GM21423 (cell line): Measurements from ENCODE around the gene S1PR5.
"Not testable (repeated sequence)": the region's sequence is repeated elsewhere in the genome, so short reads cannot be mapped to it uniquely, and the experiment has no call there.

Source experiments
- ATAC-seq: cut with Tn5 transposase; IDR thresholded peaks from one replicate; pipeline ENCODE4 v1.9.1; 2021; ENCODE audit warnings: mild to moderate bottlenecking, moderate library complexity; ENCODE audit not compliant: unreplicated experiment

Gene S1PR5, protein sequence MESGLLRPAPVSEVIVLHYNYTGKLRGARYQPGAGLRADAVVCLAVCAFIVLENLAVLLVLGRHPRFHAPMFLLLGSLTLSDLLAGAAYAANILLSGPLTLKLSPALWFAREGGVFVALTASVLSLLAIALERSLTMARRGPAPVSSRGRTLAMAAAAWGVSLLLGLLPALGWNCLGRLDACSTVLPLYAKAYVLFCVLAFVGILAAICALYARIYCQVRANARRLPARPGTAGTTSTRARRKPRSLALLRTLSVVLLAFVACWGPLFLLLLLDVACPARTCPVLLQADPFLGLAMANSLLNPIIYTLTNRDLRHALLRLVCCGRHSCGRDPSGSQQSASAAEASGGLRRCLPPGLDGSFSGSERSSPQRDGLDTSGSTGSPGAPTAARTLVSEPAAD

DNA sequence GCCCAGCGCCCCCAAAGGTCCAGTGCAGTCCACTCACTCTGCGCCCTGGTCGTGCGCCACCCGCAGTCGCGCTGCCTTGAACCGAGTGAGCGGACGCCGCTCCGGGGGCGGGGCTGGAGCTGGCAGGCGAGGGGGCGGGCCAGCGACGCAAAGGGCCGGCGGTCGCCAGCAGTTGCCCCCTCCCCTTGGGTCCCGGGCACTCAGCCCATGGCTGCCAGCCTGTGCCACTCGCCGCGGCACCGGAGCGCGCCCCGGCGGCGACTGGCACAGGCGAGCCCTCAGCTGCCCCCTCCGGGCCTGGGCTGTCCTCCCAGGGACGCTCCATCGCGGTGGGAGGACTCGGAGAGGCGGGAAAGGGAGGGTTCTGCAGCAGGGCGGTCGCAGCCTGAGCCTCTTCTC, at the start of gene S1PR5:
Gene S1PR5, minus strand, starts transcription at position 87 of the 399 bp plus-strand sequence. CDS start 2,436 bp downstream, outside the sequence.
- no peak for ATAC-seq

DNA sequence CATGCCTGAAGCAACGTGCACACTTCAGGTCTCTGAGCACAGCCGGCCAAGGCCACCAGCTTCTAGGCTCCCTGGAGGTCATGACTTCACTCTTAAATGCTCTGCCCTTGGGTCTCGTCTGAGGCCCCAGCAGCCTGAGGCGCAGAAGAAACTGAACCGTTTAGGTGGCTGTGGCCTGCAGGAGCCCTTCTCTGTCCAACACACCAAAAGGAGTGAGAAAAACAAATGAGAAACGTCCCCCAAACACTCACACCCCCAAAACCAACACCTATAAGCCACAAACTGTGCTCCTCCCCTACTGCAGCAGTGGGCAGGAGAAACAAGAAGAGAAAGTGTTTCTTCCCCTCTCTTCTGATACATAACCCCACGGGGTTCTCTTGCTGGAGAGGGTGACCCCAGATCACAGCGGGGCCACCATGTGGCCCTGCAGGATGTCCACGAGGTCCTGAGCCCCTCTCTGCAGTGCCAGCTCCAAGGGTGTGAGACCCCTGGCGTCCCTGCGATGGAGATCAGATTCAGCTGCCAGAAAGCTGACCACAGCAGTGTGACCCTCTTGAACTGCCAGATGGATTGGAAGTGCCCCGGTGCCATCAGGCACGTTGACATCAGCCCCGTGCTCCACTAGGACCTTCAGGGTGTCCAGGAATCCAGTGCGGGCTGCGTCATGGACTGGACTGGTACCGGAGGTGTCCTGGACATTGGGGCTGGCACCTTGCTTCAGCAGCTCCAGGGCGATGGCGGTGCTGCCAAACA, 49.6 kb upstream of the S1PR5 start:
- ATAC-seq: no peak

DNA sequence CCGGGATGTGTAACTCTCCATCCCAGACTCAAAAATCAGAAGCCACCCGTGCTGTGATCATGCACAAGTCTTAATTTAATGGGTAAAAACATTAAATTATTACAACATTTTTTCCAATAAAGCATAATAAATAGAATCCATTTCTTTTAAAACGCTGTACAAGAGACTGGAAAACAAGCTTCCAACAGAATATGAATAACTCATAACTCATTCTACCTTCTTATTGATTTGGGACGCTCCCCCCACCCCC, 49.1 kb upstream of the S1PR5 start:
- no peak for ATAC-seq

DNA sequence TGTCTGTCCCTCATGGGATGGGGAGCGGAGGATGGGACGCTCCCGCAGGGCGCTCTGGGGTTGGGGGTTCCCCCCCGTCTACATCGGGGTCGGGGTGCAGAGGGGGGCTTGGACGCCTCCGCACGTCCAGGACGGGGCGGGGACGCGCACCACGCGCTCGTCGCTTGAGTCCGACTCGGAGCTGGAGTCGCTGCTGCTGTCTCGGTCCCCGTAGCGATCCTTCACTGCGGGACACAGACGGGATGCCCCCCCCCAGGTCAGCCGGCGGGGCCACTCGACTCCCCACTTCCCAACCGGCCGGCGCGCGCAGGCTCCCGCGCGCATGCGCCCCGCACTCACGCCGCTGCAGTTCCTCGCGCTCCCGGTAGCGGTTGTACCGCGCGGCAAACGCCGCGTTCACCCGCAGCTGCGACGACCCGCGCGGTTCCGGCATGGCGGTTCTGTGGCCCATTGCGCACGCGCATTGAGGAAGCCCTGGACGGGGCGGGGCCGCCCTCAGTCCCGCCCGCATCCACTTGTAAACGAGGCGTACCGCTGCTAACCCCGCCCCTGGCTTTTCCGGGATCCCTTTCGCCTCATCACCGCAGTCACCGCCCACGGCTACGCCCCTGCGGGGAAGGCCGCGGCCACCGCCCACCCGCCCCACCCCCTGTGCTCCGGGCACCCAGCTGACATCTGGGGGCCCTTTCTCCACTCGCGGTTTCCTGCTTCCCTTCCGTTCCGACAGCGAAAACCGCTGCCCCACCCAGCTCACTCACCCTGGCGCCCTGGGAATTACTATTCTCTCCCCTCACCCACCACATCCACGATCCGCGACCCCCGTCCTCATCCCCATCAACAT, 48.5 kb upstream of the S1PR5 start, which contains the start of gene KRI1:
Gene KRI1, minus strand, starts transcription at position 444 of the 841 bp plus-strand sequence. Its CDS starts 11 bp downstream, at position 433.
- peak; percentile 42 for ATAC-seq

DNA sequence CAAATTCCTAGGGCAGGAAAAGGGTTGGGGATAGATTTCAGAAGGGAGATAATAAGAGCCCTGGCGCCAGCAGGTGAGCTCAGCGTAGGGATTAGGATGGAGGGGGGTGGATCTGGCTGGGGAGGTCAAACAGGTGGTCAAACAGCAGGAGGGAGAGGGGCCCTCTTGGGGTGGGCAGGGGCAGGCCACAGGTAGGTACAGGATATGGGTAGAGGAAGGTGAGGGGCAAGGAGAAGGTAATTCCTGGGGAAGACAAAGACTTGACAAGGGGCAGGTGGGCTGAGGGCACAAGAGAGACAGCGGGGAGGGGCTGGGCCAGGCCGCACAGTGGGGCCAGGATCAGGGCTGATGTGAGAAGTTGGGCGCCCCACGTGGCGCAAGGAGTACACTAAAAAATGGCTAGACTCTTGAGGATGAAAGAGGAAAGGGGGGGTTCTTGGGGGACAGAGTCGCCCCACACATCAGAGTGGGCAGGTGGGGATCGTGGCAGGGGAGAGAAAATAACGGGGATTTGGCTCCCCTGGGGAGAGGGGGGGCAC, 47.9 kb upstream of the S1PR5 start:
- ATAC-seq: no peak

DNA sequence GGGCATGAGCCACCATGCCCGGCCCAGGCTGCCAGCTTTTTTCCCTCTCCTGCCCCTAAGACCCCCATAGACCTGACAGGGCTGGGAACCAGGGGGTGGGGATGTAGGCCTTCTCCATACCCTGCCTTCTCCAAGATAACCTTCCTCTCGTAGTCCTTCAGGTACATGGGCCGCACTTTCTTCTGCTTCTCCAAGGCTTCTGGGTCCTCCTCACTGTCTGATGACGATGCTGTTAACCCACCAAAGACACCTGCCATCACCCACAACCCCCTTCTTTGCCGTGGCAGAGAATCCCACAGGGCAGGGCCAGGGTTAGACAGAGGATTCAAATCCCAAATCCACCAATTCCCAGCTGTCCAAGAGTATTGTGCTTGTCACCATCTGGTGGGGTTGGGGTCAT, 45.4 kb upstream of the S1PR5 start:
- no peak for ATAC-seq

DNA sequence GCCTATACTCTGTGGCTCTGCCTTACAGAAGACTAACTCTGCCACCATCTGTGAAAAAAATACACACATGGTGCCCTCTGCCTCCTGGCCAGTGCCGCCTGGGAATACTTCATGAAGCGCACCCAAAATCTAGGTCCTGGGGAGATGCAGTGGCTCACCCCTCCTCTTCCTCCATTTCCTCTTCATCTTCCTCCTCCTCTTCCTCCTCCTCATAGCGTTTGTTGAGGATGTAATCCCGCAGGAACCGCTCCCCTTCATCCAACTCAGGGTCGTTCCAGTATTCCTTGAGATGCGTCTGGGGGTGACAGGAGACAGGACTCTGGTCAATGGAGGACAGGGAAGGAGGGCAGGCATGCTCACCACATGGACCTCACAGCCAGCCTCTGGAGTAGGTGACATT, 42.9 kb upstream of the S1PR5 start:
- ATAC-seq: no peak

DNA sequence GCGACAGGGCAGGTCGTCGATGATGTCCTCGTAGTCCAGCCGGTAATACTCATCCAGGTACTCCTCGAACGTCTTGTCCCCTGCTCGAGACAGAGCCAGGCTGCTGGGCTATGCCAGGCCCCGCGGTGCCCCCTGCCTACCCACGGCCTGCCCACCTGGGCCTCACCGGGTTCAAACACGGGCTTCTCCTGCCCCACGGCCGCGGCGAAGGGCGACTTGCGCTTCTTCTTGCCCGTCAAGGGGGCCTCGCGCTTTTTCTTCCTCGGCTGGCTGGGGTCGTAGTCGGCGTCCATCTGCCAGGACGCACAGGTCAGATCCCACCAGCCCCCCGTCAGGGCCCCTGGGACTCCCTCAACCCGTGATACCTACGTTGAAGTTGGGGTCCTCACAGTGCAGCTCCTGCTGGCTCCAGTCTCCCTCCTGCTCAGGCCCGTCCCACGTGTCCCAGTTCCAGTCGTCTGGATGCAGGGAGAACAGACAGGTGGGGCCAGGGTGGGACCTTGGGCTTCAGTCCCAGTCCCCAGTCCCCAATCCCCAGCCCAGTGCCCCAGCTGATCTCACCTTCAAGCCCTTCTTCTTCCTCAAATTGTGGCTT, 40.5 kb upstream of the S1PR5 start:
- no peak for ATAC-seq

DNA sequence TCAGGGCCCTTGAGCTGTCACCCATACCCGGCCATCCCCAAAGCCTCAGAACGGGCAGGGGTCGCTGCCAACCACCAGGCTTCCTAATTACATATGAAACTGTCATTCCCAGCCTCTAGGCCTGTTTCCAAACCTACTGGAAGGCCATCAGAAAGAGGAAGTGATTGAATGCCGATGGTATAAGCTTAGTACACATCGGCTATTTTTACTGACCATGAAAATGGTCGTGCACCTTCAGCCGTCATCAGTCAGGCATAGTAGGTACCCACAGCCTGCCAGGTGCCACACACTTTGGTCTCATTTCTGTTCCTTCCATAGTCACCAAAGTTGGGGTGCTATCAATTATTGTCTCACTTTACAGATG, 38.3 kb upstream of the S1PR5 start:
- ATAC-seq: no peak

DNA sequence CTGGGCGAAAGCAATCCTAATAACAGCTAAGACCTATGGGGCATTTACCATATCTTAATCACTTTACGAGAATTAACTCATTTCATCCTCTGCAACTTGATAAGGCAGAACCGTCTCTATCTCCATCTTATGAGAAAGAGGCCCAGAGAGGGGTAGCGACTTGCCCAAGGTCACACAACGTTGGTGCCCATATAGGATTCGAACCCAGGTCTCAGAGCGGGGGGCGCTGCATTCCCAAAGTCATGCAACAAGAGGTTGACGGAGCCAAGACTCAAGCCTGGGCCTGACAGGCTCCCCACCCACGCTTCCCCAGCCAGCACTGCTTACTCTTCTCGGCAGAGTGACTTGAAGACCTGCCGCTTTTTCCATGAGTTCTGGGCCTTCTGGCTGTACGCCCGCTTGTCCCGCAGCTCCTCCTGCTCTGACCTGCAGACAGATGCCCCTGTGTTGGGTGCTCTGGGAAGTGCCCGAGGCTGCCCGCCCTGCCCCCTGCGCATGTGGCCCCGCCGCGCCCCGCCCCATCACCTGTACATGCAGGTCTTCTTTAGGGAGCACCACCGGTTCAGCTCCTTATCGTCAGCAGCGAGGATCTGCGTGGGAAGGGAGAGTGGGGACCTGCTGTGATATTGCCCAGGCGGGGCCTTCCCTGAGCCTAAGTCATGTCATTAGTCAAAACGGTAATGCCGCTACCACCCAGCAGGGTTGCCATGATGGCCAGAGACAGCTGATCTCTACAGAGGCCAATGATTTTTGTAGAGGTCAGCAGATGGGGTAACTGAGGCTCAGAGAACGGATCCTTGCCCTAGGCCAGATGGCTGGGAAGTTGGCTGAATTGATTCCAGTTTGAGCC, 37.7 kb upstream of the S1PR5 start:
- no peak for ATAC-seq

DNA sequence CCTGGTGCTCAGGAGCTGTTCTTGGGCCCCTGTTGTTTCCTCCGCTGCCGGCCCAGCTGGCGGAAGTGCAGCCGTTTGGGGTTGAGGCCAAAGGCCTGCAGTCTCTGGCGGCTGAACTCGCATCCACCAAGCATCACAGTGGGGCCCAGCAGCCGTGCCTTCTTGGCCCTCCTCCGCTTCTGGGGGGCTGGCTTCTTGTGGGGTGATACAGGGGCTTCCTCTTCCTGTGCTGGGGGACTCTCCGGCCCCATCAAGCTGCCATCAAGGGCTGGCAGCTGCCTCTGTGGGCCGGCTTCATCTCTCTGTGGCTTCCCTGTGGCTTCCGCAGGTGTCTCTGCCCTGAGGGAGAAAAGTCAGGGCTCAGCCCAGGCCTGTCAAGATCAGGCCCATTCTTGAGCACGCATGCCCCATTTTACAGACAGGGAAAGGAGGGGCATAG, 36.7 kb upstream of the S1PR5 start:
- ATAC-seq: peak; percentile 73

DNA sequence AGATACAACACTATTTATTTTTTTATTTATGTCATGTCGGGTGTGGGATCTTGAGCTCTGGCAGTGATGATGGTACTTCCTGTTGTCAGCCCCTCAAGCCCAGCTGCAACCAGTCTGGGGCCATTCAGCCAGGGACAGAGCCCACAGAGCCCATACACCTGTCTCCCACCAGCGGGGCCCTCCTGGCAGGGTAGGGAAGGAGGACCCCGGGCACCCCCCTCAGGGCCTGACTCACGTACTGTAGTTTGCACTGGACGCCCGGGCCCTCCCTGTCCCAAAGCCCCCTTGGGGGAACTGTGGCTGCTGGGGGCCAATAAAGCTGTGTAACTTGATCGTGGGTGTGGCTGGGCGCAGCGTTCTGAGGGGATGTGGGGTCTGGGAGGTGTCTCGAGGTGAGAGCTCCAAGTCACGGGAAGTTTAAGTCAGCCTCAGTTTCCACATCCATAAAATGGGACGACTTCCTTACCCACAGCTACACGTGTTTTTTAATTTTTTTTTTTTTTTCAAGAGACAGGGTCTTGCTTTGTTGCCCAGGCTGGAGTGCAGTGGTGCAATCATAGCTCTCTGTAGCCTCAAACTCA, 35.9 kb upstream of the S1PR5 start:
- ATAC-seq: no peak

DNA sequence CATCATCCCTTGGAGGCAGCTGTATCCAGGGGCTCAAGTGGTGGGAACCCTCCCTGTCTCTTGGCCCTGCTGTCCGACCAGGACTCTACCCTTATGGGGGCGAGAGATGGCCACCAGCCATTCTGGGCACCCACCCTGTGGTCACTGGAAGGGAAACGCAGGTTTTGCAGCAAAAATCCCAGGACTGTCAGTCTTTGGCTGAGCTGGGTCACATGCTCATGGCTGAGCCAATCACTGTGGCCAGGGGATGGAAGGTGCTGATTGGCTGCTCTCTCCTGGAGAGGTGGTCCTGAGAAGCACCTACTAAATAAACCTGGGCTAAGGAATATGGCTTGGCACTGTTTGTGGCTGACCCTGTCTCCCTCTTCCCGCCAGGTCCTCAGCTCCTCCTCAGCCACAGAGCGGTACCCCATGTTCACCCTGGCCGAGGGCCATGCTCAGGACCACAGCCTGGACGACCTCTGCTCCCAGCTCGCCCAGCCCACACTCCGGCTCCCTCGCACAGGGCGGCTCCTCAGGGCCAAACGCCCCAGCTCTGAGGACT, 35.3 kb upstream of the S1PR5 start:
- no peak for ATAC-seq

DNA sequence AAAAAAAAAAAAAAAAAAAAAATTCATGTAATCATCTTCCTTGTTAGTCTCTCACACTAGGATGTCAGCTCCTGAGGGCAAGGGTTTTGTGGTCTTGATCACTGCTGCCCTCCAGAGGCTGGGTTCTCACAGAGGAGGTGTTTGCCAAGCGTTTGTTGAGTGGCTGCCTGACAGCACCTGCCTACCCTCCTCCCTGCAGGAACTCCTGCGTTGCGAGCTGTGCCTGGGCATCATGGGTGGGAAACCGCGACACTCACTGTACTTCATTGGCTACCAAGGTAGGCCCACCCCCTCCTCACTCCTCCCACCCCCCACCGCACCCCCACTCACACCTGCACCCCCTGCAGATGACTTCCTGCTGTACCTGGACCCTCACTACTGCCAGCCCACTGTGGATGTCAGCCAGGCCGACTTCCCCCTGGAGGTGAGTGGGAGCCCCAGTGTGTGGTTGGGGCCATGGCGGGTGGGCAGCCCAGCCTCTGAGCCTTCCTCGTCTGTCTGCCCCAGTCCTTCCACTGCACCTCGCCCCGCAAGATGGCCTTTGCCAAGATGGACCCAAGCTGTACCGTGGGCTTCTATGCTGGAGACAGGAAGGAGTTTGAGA, 34.6 kb upstream of the S1PR5 start:
- no peak for ATAC-seq

DNA sequence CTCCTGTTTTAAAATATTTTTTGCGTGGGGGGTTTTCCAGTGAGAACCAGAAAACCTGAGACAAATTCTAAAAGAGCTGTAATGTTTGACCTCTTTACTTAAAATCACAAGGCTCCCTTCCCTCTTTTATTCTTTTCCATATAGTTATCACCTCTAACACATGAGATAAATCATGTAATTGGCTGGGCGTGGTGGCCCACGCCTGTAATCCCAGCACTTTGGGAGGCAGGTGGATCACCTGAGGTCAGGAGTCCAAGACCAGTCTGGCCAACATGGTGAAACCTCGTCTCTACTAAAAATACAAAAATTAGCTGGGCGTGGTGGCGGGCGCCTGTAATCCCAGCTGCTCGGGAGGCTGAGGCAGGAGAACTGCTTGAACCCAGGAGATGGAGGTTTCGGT, 33.8 kb upstream of the S1PR5 start:
- not testable (repeated sequence) for ATAC-seq

DNA sequence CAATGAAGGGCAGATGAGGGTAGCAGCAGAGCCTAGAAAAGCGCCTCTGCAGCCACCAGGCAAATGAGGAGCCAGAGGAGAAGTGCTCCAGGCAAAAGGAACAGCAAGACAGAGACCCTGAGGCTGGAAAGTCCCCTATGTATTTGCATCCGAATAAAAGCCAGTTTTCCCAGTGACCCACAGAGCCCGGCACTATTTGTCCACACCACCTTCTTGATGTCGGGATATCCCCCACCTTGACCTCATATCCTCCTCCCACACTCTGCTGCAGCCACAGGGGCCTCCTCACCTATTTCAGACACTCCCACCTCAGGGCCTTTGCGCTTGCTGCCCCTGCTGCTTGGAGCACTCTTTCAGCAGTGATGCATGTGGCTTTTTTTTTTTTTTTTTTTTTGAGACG, 33.1 kb upstream of the S1PR5 start:
- no peak for ATAC-seq

DNA sequence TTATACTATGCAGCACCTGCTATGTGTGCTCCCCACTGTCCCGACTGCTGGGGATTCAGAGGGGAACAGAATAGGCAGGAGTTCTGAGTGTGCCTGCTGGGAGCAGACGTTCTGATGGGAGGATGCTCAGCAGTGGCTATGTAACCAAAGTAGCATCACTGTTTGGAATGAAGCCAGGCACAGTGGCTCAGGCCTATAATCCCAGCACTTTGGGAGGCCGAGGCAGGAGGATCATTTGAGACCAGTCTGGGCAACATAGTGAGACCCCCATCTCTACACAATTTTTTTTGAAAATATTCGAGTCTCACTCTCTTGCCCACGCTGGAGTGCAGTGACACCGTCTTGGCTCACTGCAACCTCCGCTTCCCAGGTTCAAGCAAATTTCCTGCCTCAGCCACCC, 32.5 kb upstream of the S1PR5 start:
- ATAC-seq: no peak

DNA sequence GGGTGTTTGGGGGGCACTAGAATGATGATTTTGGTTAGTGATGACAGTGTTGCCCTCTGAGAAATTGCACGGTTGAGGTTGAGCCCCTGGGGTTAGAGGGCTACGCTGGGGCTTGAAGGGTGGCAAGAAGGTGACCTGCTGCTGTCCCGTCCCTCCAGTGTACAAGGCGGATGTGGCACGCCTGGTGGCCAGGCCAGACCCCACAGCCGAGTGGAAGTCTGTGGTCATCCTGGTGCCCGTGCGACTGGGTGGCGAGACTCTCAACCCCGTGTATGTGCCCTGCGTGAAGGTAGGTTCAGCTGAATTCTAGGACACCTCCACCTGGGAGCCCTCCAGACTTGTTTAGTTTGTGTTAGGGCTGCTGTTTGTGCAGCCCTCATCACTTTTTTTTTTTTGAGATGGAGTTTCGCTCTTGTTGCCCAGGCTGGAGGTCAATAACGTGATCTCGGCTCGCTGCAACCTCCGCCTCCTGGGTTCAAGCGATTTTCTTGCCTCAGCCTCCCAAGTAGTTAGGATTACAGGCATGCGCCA, 31.6 kb upstream of the S1PR5 start:
- ATAC-seq: no peak

DNA sequence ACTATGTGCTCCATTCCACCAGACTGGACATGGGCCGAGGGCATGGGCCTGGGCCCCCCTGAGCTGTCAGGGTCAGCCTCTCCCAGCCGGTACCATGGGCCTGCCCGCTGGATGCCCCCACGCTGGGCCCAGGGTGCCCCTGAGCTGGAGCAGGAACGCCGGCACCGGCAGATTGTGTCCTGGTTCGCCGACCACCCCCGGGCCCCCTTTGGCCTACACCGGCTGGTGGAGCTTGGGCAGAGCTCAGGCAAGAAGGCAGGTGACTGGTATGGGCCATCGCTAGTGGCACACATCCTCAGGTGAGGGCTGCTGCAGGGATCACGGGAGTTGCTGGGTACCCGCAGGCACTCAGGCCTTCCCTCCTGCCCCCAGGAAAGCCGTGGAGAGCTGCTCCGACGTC, 29.6 kb upstream of the S1PR5 start:
- ATAC-seq: no peak
